K562 (cell line): ENCODE measurements around the gene DHDDS. TPM values are rescaled to one million over a fixed set of nuclear protein-coding genes. Genes with fewer than 3 reads are reported as not detected.

Experiments
- FOSL1 ChIP-seq: fragments of 200-800 bp; sonication (Bioruptor generic); conservative IDR thresholded peaks from 2 replicates; pipeline ENCODE4 v1.6.1; 2016; ENCODE audit warnings: missing genetic modification characterization, missing compliant biosample characterization
- MCM3 ChIP-seq: fragments of 450-650 bp; IDR thresholded peaks from 2 replicates; pipeline ENCODE4 v1.6.1; 2016
- MYC ChIP-seq, 2 experiments: fragments of 250-450 bp in 1 of 2; sonication (Bioruptor Pico) in 1 of 2; IDR thresholded peaks; 2 replicates each; pipeline versions ENCODE4 v1.5.1 to v1.6.1; 2012 to 2021; ENCODE audit warnings: low read depth in 2 of 2, borderline replicate concordance in 1 of 2, improper control_type of control experiment in 1 of 2, low read length in 1 of 2, mild to moderate bottlenecking in 1 of 2, moderate library complexity in 1 of 2
- RNF2 ChIP-seq: sonication (generic); IDR thresholded peaks from 2 replicates; pipeline ENCODE4 v1.6.1; 2016
- TBP ChIP-seq: optimal IDR thresholded peaks from 2 replicates; pipeline ENCODE3; 2011; ENCODE audit warnings: low read depth, low read length, improper control_type of control experiment
- ZNF384 ChIP-seq: IDR thresholded peaks from 2 replicates; pipeline ENCODE4 v1.6.1; 2012; ENCODE audit warnings: low read depth, low read length, improper control_type of control experiment
- polyA plus RNA-seq, 8 experiments: library from polyadenylated mRNA; depleted of rRNA in 4 of 8; stranded (reverse) in 5 of 8; unstranded in 3 of 8; fragments of >200 nt; fragmentation: Nextera tagmentation in 2 of 8; fragmentation: Illumina TruSeq in 1 of 8; extraction: Ambion mirVana in 2 of 8; extraction: Trizol in 1 of 8; gene quantifications; 2 replicates each; pipeline versions ENCODE4 v1.2.1 to v1.2.3, GENCODE V29; 2011 to 2014; ENCODE audit warnings: inconsistent platforms in 1 of 8, missing spikeins in 1 of 8
- total RNA-seq, 7 experiments: library from RNA; depleted of rRNA in 6 of 7; stranded (reverse); fragments of >200 nt in 6 of 7; fragmentation: Illumina TruSeq in 2 of 7; extraction: Trizol in 2 of 7; gene quantifications; 2 replicates each; pipeline versions ENCODE4 v1.2.1 to v1.2.3, GENCODE V29; 2011 to 2021; ENCODE audit warnings: low replicate concordance in 1 of 7
- TF ChIP-seq, protein P1 (sequence below): fragments of 450-650 bp; IDR thresholded peaks from 2 replicates; pipeline ENCODE4 v1.6.1; 2018; ENCODE audit not compliant: partially characterized antibody
- TF ChIP-seq, protein P2 (sequence below): fragments of 250-450 bp; sonication (Bioruptor Pico); IDR thresholded peaks from 2 replicates; pipeline ENCODE4 v1.4.0; 2020; ENCODE audit warnings: borderline replicate concordance
- TF ChIP-seq, protein P3 (sequence below), 2 experiments: fragments of 450-650 bp; IDR thresholded peaks; 2 replicates each; pipeline ENCODE4 v1.6.1; 2018; ENCODE audit warnings: mild to moderate bottlenecking in 2 of 2, low read depth in 1 of 2; ENCODE audit not compliant: partially characterized antibody in 2 of 2
- TF ChIP-seq, protein P4 (sequence below): sonication (generic); formaldehyde crosslinking; IDR thresholded peaks from 2 replicates; pipeline ENCODE4 v1.8.1; 2023; ENCODE audit warnings: mild to moderate bottlenecking, missing genetic modification reagents, moderate library complexity
- TF ChIP-seq, protein P5 (sequence below): fragments of 250-450 bp; sonication (Bioruptor Pico); IDR thresholded peaks from 2 replicates; pipeline ENCODE4 v1.5.0; 2021; ENCODE audit warnings: mild to moderate bottlenecking, borderline replicate concordance

The DHDDS gene
- total and polyA plus RNA-seq, 9 of the 15 experiments (the other 6 are each of a cell fraction or from before 2014, with no cell fraction given): 33.3 to 55.0 (median 44.3) TPM

DNA sequence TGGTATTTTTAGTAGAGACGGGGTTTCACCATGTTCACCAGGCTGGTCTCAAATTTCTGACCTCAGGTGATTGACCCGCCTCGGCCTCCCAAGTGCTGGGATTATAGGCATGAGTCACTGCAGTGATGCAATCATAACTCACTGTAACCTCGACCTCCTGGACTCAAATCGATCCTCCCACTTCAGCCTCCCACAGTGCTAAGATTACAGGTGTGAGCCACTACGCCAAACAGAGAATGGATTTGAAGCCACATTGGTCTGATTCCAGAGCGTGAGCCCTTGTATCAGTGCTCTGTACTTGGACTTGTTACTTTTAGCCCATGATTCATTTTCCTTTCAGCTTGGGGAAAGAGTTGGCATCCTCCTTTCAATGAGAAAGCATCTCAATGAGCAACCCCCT is 44.7 kb upstream of the DHDDS start (continued):
- TF ChIP-seq RNF2 (0 out of 2 replicates have a peak, but pooled peaks have one; percentile 20), MYC (IDR thresholded peaks at IDR 0.05; ENCODE audit: low read depth, low read length) (peak; percentile 26; the same call in 1 of the 2 replicates), MYC (CRISPR knock-in tag; IDR thresholded peaks at IDR 0.05; ENCODE audit: borderline replicate concordance, low read depth) (no peak), FOSL1 (tag) (peak; percentile 97), MCM3 (no peak), TBP (no peak), ZNF384 (no peak)
- TF ChIP-seq, protein P1, sequence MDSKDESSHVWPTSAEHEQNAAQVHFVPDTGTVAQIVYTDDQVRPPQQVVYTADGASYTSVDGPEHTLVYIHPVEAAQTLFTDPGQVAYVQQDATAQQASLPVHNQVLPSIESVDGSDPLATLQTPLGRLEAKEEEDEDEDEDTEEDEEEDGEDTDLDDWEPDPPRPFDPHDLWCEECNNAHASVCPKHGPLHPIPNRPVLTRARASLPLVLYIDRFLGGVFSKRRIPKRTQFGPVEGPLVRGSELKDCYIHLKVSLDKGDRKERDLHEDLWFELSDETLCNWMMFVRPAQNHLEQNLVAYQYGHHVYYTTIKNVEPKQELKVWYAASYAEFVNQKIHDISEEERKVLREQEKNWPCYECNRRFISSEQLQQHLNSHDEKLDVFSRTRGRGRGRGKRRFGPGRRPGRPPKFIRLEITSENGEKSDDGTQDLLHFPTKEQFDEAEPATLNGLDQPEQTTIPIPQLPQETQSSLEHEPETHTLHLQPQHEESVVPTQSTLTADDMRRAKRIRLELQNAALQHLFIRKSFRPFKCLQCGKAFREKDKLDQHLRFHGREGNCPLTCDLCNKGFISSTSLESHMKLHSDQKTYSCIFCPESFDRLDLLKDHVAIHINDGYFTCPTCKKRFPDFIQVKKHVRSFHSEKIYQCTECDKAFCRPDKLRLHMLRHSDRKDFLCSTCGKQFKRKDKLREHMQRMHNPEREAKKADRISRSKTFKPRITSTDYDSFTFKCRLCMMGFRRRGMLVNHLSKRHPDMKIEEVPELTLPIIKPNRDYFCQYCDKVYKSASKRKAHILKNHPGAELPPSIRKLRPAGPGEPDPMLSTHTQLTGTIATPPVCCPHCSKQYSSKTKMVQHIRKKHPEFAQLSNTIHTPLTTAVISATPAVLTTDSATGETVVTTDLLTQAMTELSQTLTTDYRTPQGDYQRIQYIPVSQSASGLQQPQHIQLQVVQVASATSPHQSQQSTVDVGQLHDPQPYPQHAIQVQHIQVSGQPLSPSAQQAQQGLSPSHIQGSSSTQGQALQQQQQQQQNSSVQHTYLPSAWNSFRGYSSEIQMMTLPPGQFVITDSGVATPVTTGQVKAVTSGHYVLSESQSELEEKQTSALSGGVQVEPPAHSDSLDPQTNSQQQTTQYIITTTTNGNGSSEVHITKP: no peak
- TF ChIP-seq, protein P2, sequence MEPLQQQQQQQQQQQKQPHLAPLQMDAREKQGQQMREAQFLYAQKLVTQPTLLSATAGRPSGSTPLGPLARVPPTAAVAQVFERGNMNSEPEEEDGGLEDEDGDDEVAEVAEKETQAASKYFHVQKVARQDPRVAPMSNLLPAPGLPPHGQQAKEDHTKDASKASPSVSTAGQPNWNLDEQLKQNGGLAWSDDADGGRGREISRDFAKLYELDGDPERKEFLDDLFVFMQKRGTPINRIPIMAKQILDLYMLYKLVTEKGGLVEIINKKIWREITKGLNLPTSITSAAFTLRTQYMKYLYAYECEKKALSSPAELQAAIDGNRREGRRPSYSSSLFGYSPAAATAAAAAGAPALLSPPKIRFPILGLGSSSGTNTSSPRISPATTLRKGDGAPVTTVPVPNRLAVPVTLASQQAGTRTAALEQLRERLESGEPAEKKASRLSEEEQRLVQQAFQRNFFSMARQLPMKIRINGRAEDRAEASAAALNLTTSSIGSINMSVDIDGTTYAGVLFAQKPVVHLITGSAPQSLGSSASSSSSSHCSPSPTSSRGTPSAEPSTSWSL (CRISPR knock-in tag): no peak
- TF ChIP-seq, protein P3, sequence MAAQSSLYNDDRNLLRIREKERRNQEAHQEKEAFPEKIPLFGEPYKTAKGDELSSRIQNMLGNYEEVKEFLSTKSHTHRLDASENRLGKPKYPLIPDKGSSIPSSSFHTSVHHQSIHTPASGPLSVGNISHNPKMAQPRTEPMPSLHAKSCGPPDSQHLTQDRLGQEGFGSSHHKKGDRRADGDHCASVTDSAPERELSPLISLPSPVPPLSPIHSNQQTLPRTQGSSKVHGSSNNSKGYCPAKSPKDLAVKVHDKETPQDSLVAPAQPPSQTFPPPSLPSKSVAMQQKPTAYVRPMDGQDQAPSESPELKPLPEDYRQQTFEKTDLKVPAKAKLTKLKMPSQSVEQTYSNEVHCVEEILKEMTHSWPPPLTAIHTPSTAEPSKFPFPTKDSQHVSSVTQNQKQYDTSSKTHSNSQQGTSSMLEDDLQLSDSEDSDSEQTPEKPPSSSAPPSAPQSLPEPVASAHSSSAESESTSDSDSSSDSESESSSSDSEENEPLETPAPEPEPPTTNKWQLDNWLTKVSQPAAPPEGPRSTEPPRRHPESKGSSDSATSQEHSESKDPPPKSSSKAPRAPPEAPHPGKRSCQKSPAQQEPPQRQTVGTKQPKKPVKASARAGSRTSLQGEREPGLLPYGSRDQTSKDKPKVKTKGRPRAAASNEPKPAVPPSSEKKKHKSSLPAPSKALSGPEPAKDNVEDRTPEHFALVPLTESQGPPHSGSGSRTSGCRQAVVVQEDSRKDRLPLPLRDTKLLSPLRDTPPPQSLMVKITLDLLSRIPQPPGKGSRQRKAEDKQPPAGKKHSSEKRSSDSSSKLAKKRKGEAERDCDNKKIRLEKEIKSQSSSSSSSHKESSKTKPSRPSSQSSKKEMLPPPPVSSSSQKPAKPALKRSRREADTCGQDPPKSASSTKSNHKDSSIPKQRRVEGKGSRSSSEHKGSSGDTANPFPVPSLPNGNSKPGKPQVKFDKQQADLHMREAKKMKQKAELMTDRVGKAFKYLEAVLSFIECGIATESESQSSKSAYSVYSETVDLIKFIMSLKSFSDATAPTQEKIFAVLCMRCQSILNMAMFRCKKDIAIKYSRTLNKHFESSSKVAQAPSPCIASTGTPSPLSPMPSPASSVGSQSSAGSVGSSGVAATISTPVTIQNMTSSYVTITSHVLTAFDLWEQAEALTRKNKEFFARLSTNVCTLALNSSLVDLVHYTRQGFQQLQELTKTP (IDR thresholded peaks at IDR 0.05; ENCODE audit: low read depth in 1 of 2, partially characterized antibody in 2 of 2): no peak
- TF ChIP-seq, protein P4, sequence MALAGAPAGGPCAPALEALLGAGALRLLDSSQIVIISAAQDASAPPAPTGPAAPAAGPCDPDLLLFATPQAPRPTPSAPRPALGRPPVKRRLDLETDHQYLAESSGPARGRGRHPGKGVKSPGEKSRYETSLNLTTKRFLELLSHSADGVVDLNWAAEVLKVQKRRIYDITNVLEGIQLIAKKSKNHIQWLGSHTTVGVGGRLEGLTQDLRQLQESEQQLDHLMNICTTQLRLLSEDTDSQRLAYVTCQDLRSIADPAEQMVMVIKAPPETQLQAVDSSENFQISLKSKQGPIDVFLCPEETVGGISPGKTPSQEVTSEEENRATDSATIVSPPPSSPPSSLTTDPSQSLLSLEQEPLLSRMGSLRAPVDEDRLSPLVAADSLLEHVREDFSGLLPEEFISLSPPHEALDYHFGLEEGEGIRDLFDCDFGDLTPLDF (CRISPR knock-in tag): no peak
- TF ChIP-seq, protein P5, sequence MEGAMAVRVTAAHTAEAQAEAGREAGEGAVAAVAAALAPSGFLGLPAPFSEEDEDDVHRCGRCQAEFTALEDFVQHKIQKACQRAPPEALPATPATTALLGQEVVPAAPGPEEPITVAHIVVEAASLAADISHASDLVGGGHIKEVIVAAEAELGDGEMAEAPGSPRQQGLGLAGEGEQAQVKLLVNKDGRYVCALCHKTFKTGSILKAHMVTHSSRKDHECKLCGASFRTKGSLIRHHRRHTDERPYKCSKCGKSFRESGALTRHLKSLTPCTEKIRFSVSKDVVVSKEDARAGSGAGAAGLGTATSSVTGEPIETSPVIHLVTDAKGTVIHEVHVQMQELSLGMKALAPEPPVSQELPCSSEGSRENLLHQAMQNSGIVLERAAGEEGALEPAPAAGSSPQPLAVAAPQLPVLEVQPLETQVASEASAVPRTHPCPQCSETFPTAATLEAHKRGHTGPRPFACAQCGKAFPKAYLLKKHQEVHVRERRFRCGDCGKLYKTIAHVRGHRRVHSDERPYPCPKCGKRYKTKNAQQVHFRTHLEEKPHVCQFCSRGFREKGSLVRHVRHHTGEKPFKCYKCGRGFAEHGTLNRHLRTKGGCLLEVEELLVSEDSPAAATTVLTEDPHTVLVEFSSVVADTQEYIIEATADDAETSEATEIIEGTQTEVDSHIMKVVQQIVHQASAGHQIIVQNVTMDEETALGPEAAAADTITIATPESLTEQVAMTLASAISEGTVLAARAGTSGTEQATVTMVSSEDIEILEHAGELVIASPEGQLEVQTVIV (CRISPR knock-in tag): no peak
